HG03139 (cell line): ENCODE results near the gene SMPD3.
A peak's percentile ranks its signal among the peaks of the same experiment; 100 is the strongest.

Source experiments
- ATAC-seq: cut with Tn5 transposase; IDR thresholded peaks from one replicate; pipeline ENCODE4 v1.9.1; 2021; ENCODE audit not compliant: unreplicated experiment

SMPD3 gene

DNA sequence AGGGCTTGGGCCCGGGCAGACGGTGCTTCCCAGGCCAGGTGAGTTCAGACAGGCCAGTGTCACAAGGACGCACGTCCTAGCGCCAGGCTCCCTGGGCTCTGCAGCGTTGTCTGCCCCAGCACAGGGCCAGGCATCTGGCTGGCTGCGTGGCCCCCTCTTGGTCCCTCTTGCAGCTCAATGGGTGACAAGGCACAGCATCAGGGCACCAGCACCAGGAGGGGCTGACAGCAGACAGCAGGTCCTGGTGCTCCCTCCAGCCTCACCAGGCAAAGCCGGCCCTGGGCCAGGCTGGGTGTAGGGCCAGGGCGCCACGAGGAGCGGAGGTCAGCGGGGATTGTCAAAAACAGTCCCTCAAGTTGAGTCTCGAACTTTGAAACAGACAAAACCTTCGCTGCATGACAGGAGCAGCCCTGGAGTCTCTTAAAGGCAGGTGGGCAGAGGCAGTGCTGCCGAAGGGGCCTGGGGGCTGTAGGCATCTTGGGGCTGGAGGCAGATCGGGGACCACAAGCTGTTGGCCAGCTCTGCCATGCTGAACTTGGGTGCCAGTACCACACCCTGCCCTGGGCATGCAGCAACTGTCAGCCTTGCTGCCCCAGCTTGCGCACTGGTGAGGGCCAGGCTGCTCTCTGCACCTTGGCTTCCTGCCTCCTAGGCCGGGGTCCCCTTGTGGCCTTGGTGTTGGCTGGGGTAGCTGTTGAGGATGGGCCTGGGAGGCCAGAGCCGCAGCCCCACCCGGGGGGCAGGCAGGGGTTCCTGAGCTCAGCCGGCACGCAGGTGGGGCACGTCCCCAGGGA is 88.7 kb downstream of the SMPD3 start:
- no peak for ATAC-seq

DNA sequence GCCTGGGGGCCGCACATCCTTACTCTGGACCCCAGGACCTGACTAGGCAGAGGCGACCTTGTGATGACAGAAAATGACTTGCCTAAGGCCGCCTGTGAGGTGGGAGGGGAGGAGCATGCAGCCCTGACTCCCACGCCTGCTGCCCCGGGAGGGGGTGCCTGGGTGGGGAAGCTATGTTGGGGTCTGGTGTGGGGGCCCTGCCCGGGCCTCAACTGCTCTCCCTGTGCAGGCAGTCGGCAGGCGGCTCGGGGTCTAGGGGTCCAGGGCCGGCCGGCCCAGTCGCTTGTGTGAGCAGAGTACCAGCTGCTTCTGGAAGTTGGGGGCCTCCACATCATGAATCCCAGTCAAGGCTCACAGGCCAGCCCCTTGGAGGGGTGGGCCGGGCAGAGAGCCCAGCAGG is 89.4 kb downstream of the SMPD3 start:
- ATAC-seq: no peak

DNA sequence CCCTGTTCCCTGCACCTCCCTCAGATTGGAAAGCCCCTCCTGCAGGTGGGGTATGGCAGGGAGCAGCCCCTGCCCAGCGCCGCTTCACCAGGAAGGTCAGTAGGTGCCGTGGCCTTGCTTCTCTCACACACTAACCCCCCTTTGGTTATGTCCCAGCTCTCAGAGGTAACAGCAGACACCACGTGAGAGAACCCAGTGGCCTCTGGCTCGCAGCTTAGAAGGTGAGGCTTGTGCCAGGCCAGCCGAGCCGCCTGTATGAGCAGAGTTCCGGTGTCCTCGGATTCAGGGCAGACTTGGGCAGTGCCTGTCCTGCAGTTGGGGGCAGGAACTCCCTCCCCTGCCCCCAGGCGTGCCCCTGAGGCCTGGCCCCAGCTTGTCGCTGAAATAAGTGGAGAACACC is 90.4 kb downstream of the SMPD3 start:
- no peak for ATAC-seq

DNA sequence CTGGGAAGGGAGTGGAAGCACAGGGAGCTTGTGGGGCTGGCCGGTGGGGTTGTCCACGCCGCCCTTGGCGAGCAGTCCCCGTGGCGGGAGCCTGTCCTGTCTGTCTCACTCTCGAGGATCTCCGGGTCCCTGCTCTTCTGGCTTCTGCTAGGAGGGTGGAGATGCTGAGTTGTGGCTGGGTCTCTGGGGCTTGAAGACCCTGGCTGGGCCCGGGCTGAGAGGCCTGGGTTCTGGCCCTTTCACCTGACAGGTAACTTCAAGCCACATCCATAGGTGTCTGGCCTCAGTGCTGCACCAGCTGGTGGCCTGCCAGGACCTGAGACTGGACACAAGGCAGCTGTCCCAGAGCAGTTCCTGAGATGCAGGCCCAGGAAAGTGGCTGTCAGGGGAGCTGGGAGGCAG is 90.8 kb downstream of the SMPD3 start:
- no peak for ATAC-seq

DNA sequence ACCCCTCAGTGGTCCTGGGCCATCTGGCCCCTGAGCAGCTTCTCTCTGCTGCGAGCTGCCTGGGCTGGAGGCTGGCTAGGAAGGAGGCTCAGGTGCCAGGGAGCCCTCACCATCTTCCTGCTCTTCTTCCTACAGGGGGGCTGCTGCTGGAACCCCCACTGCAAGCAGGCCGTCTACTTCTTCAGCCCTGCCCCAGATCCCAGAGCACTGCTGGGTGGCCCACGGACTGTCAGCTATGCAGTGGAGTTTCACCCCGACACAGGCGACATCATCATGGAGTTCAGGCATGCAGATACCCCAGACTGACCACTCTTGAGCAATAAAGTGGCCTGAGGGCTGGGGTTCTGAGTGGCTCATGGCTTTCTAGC is 91.4 kb downstream of the SMPD3 start:
- no peak for ATAC-seq

DNA sequence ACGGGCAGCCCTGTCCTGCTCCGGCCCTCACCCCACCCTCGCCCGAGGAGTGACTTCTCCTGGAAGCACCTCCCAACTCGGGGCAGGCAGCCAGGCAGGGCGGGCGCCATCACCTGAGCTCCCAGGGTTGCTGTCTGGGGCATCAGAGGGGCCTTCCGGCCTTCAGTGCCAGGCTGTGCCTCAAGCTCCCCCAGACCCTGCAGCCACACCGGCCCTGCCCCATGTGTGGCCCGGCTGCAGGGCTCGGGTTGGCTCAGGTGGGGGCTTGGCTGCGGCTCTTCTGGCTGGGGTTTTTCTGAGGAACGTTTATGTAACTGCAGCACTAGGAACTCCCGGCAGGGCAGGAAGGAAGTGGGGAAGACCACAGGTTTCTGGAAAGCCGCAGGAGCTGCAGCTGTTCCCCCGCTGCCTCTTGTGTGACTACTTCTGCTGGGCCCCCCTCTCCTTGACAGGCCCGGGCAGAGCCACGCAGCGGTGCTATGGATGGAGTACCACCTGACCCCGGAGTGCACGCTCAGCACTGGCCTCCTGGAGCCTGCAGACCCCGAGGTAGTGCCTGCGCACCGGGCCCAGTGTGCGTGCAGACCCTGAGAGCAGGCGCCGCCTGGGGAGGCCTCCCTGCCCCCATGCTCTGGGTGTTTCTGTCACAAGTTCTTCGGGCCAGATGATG is 91.9 kb downstream of the SMPD3 start:
- ATAC-seq: peak; percentile 64

DNA sequence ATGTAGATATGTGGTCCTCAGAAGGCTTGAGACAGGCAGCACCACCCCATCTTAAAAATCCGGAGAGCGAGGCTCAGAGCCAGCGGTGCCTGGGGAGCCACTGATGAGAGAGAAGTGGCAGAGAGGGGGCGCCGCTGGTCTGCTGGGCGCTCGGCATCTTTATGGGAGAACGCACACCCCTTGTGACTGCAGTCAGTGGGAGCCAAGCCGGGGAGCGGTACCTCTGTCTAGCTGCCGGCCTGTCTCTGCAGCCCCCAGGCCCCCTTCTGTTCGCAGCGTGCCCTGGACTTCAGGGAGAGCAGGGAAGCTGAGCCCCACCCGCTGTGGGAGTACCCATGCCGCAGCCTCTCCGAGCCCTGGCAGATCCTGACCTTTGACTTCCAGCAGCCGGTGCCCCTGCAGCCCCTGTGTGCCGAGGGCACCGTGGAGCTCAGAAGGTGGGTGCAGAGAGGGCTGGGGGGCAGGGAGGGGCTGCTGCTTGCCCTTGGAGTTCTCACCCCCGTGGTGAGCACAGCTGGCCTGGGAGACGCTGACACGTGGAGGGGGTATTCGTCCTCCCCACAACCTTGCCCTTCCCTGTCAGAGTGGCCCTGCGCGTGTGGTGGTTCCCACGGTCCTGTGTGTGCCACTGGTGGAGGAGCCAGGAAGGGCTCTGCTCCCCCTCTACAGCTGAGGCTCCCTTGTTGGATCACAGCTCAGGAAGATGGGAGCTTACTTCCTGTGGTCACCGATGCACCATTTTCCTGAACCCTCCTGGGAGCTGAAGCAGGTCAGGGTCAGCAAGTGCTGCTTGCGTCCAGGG is 92.7 kb downstream of the SMPD3 start:
- peak; percentile 4 for ATAC-seq

DNA sequence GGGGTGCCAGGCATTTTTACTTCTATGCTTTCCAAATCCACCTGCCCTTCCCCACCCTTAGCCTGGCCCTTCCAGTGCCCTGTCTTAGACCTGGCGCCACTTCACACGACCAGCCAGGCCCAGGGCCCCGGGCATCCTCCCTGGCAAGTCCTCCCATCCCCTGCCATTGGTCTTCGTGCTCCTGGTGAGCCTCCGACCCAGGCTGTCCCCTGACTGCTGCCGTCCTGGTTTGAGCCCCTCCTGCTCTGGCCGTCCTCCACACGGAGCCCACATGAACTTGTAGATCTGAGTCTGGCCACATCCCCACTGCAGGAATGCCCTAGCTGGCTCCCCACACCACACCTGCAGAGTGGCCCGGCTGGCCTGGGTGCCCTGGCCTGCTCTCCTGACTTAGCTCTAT is 93.5 kb downstream of the SMPD3 start:
- no peak for ATAC-seq

DNA sequence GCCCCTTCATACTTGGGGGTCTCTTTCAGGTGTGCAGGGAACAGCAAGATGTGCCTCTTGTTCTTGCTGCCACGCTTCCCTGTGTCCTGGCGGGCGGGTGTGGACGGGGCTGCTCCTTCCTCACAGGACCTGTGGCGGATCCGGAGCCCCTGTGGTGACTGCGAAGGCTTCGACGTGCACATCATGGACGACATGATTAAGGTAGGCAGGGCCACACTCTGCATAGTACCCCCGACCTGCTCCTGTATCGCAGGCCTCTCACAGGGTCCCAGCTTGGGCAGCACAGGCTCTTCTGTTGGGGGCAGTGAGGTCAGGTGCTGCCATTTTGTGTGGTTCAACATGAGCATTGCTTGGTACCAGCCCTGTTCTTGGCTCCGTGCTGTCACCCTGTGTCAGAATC is 94.9 kb downstream of the SMPD3 start:
- ATAC-seq: no peak

DNA sequence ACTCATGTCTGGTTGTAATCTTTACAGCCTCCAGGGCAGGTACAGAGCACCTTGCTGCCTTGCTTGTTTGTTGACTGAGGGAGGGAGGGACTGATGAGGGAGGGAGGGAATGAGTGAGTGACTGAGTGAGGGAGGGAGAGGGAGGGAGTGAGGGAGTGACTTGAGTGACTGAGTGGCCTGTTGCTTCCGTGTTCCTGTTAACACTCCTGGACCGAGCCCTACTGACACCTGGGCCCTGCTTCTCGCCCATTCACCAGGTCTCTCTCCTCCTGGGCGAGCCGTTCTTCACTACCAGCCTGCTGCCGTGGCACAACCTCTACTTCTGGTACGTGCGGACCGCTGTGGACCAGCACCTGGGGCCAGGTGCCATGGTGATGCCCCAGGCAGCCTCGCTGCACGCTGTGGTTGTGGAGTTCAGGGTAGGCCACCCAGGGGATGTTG is 96.3 kb downstream of the SMPD3 start:
- no peak for ATAC-seq

DNA sequence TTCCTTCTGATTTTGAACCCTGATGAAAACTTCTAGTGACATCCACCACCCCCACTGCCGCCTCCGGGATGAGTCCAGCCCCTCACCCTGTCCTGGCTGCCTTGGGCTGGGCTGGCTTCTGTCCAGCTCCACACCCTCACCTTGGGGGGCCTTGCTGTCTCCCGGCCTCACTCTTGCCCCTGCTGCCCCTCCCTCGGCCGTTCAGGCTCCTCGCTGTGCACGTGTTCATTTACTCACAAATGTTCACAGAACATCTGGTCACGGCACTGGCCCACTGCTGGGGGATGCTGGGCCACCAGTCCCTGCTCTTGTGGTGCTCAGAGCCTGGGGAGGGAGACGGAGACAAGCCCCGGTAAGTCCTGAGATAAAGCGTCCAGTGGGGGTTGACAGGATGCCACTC is 96.8 kb downstream of the SMPD3 start:
- ATAC-seq: no peak

DNA sequence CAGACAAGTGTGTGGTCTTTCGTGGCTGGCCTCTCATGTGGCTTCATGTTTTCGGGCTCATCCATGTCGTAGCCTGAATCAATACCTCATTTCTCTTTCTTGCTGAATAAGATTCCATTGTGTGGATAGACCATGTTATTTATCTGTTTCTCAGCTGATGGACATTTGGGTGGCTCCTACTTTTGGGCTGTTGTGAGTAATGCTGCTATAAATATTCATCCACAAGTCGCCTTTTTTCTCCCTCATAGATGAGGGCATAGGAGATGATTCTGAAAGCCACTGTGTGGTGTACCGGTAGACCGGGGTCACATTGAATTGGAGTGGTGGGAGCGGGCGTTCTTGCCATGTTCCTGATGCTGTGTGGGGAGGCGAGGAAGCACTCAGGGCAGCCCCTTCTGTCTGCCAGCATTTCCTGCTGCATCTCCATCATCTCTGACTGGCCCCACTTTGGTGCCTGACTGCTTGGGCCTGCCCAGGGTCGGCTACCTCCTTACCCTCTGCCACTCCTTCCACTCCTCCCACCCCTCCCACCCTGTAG is 97.4 kb downstream of the SMPD3 start:
- ATAC-seq: no peak

DNA sequence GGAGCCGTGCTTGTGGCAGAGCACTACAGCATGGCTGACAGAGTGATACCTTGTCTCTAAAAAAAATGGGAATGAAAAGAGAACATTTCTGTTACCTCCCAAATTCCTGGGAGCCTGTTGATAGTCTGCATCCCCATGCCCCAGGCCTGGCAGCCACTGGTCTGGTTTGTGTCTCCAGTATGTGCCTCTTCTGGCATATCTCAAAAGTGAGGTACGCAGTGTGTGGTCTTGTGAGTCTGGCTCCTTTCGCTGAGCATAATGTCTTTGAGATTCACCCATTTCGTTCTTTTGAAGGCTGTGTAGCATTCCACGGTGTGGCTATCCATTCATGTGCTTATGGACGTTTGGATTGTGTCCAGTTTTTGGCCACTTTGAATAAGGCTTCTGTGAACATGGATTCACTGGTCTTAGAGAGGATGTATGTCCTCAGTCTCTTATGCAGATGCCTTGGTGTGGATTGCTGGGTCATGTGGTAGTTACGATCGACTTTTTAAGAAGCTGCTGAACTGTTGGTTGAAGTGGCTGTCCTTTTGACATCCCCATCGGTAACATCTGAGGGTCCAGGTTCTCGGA is 98.4 kb downstream of the SMPD3 start:
- ATAC-seq: no peak

DNA sequence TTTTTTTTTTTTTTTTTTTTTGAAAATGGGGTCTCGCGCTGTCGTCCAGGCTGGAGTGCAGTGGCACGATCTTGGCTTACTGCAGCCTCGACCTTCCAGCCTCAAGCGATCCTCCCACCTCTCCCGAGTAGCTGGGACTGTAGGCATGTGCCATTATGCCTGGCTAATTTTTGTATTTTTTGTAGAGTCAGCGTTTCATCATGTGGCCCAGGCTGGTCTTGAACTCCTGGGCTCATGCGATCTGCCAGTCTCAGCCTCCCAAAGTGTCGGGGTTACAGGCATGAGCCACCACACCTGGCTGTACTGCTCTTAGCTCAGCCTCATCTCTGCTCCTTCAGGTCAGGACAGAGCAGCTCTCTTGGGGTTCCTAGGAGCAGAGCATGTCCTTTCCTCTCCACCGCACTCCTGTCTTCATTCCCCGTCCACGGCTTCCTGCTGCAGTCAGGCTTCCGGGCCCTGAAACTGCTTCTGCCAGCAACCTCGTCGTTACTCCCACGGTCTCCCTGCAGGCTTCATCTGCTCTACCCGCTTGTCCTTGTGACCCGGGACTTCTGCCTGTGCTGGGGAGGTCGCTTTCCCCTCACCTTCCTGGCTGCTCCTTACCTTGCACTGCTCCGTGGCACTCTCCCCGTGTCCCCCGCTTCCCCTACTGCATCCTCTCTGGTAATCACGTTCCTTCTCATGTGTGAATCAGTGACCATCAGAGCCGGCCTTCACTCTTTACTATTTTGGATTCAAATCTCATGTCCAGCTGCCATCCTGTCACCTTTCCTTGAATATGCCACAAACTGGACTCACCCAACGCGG is 99.5 kb downstream of the SMPD3 start:
- ATAC-seq: no peak

DNA sequence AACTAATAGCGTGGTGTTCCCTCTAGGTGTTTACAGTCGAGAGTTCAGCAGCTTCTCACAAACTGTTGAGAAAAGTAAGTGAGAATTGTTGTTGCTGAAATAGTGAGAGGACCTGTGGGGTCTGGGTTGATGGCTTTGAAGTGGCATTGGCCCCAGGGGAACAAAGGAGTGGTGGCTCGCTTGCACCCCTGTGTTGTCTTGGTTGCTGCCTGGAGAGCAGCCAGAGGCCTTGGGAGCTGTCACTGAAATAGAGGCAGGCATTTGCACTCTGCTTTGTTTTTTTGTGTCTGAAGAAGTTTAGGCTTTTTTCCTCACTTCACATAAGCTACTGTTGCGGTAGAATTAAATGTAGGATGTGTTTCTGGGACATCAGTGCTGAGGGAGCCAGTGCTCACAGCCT is 100.7 kb downstream of the SMPD3 start:
- ATAC-seq: no peak

DNA sequence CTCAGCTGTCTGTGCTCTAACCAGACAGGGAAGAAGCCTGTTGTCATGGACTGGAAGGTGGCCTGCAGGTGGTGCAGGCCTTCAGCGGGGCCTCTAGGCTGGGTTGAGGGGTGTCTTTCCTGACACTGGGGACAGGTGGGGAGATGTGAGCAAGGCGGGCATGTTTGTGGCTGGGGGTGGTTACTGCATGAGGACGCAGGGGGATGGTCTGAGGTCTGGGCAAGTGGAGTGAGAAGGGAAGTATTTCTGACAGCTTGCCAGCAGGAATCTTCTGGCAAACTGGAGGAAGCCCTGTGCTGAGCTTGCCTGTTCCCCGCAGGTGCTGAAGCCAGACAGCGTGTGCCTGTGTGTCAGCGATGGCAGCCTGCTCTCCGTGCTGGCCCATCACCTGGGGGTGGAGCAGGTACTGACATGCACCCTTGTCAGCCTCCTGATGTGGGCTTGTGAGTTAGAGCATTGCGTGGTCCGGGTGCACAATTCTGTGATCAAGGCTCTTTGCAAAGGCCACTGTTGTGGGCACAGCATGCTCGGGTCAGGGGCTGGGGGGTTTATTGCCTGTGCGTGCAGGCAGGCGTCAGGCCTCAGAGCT is 101.3 kb downstream of the SMPD3 start:
- no peak for ATAC-seq

DNA sequence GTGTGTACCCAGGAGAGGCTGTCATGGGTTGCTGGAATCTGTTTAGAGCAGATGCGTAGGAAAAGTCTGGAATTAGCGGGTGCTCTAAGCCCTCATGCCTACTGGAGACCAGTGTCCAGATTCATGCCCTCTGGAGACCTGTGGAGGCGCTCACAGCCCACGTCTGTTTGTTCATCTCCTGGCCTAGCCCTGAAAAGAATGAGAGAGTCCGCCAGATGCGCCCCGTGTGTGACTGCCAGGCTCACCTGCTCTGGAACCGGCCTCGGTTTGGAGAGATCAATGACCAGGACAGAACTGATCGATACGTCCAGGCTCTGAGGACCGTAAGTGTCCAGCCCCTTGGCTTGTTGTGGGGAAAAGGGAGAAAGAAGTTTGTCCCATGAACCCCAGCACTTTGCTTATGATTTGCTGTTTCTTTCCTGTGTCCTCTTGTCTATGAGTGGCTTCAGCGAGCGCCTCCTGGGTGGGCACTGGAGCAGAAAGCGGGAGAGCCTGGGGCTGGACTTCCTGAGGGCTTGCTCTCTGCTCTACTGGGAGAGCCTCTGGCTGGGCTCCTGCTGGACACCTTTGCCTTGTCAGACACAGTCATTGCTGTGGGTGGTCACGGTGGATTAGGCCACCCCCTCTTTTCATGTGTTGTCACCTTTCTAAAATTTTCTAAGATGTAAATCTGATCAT is 102.2 kb downstream of the SMPD3 start:
- ATAC-seq: no peak

DNA sequence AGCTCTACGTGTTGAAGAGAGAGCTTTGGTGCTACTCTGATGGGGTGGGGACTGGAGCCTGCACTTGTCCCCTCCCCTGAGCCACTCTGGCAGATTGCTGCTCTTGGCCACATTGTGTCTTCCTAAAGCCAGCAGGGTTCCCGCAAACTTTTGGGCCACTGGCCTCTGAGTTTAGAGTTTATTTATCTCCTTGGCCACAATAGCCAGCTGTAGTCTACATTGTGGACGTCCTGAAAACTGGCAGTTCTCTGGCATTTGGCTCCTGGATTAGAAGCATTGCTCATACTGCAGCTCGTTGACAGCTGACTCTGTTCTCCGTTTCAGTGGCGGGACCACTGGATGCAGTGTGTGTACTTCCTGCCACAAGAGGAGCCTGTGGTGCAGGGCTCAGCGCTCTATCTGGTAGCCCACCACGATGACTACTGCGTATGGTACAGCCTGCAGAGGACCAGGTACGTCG is 102.9 kb downstream of the SMPD3 start:
- ATAC-seq: no peak

DNA sequence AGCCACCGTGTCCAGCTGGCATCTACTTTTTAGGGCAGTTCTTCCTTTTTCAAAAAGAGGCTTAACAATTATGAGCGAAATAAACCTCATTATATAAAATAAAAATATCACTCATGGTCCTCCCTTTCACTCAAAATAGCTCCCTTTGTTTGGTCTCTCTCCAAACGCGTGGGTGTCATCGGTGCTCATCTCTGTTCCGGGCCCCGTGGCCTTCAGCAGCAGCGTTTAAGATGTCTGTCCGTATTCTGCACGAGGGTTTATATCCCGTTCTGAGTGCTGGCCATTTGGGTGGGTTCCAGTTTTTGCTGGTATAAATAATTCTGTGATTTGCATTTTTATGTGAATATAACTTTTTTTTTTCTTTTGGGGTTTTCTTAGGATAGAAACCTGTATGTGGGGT is 104.1 kb downstream of the SMPD3 start:
- no peak for ATAC-seq
